Glutamatergic neuron (in vitro differentiated cells): ENCODE results near the gene CYP27A1. TPM values are rescaled to one million over a fixed set of nuclear protein-coding genes. Genes with fewer than 3 reads are reported as not detected.

Source experiments
- DNase-seq: peaks from one replicate; pipeline ENCODE4 v3.0.0; 2022
- H3K27ac Mint-ChIP-seq: one replicate; pipeline ENCODE4 v1.8.0; 2020; ENCODE audit warnings: mild to moderate bottlenecking, mixed read lengths, inconsistent platforms; ENCODE audit not compliant: unreplicated experiment
- H3K27me3 Mint-ChIP-seq: one replicate; pipeline ENCODE4 v1.8.0; 2020; ENCODE audit warnings: mild to moderate bottlenecking, moderate library complexity, mixed read lengths, inconsistent platforms; ENCODE audit not compliant: unreplicated experiment
- H3K36me3 Mint-ChIP-seq: one replicate; pipeline ENCODE4 v1.8.0; 2020; ENCODE audit warnings: mild to moderate bottlenecking, mixed read lengths, inconsistent platforms; ENCODE audit not compliant: unreplicated experiment
- H3K4me1 Mint-ChIP-seq: one replicate; pipeline ENCODE4 v1.8.0; 2020; ENCODE audit warnings: mild to moderate bottlenecking, low read depth, mixed read lengths, inconsistent platforms; ENCODE audit not compliant: unreplicated experiment
- H3K4me3 Mint-ChIP-seq: one replicate; pipeline ENCODE4 v1.8.0; 2020; ENCODE audit warnings: mild to moderate bottlenecking, mixed read lengths, inconsistent platforms; ENCODE audit not compliant: unreplicated experiment
- H3K9me3 Mint-ChIP-seq: one replicate; pipeline ENCODE4 v1.8.0; 2020; ENCODE audit warnings: mild to moderate bottlenecking, moderate library complexity, mixed read lengths, inconsistent platforms; ENCODE audit not compliant: unreplicated experiment
- CTCF ChIP-seq: fragments of 200-600 bp; sonication (generic); IDR thresholded peaks from one replicate; pipeline ENCODE4 v1.5.0; 2021; ENCODE audit not compliant: partially characterized antibody, unreplicated experiment
- total RNA-seq: library from RNA; stranded (reverse); fragmentation: NEBNext Ultra II Directional; extraction: Animal tissue kit (Norgen Biotek cat#: 25700); gene quantifications from one replicate; pipeline ENCODE4 v1.2.1, GENCODE V29; 2021; ENCODE audit not compliant: unreplicated experiment

CYP27A1 gene
- total RNA-seq, 1 donor from 2014 or later = 0.98 TPM

DNA sequence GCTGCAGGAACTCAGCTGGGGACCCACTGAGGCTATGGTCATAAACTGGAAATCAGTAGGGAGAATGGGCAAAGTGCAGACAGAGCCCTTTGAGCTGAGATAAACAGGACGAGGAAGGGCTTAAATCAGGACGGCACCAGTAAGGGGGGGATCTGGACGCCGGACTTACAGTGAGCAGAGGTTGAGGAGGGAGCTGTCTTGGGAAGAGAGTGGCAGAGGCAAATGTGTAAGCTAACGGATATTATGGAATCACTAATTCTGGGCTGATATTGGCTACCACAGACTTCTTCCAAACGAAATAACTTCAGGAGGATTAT, 539 bp downstream of the CYP27A1 start:
- Mint-ChIP-seq H3K36me3 (peaks cover 5% of the 10 kb centered on the region), H3K9me3 (peaks cover 4% of the 10 kb centered on the region), H3K4me3 (peak overlapping the region; percentile 61), H3K4me1 (peaks cover 2% of the 10 kb centered on the region), H3K27me3 (peaks cover 13% of the 10 kb centered on the region), H3K27ac (no peak overlapping the region)
- DNase-seq = no peak
- TF ChIP-seq CTCF = no peak

DNA sequence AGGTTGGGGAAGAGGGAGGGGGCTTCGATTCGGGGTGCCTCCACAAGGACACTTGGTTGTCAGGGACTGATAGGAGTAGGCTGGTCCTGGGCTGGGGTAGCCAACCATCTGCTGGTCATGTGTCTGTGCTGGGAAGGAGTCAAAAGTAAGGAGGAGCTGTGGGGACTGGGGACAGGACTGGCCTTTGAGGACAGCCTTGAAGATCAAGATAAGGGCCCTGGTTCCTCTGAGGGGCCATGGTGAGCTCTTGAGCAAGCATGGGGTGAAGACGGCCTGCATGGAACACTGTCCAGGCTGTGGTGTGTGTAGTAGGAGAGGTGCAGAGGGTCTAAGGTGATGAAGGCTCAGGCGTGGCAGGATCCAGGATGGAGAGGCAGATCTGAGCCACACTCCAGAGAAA, 1.7 kb downstream of the CYP27A1 start:
- Mint-ChIP-seq H3K27me3 (peaks cover 13% of the 10 kb centered on the region), H3K36me3 (peaks cover 4% of the 10 kb centered on the region), H3K9me3 (no peaks in the 10 kb centered on the region), H3K27ac (no peak overlapping the region), H3K4me1 (peaks cover 2% of the 10 kb centered on the region), H3K4me3 (no peak overlapping the region)
- TF ChIP-seq CTCF = no peak
- no peak for DNase-seq

DNA sequence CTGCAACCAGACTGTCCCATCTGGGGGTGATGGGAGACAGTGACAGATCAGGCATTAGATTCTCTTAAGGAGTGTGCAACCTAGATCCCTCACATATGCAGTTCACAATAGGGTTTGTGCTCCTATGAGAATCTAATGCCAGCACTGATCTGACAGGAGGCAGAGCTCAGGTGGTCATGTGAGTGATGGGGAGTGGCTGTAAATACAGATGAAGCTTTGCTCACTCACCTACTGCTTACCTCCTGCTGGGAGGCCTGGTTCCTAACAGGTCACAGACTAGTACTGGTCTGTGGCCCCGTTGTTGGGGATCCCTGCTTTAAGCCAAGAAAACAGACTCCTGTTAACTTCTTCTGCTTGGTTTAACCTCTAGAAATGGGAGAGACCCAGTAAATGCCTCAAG, 3.2 kb downstream of the CYP27A1 start:
- no peak overlapping the region for H3K27ac Mint-ChIP-seq
- peaks cover 4% of the 10 kb centered on the region for H3K36me3 Mint-ChIP-seq
- peaks cover 13% of the 10 kb centered on the region for H3K27me3 Mint-ChIP-seq
- no peak for DNase-seq
- TF ChIP-seq CTCF = no peak
- H3K4me1 Mint-ChIP-seq = peaks cover 2% of the 10 kb centered on the region
- no peaks in the 10 kb centered on the region for H3K9me3 Mint-ChIP-seq
- H3K4me3 Mint-ChIP-seq = no peak overlapping the region

DNA sequence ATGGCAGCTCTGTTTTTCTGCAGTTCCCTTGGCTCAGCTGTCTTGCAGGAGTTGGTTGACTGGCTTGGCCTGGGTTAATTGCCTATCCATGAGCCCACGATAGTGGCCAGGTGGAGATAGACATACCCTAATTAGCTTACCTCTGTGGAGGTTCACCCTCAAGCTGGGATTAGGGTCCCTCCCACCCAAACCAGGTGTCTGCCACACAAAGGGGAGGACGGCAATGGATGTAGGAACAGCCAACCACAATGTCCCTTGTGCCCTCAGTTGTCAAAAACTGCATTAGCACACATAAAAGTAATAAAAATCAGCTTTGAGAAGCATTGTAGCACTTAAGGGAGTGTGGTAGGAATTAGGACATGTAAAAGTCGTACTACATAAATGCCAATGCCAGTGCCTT, 4.2 kb downstream of the CYP27A1 start:
- Mint-ChIP-seq H3K4me3 (no peak overlapping the region), H3K36me3 (peaks cover 4% of the 10 kb centered on the region)

DNA sequence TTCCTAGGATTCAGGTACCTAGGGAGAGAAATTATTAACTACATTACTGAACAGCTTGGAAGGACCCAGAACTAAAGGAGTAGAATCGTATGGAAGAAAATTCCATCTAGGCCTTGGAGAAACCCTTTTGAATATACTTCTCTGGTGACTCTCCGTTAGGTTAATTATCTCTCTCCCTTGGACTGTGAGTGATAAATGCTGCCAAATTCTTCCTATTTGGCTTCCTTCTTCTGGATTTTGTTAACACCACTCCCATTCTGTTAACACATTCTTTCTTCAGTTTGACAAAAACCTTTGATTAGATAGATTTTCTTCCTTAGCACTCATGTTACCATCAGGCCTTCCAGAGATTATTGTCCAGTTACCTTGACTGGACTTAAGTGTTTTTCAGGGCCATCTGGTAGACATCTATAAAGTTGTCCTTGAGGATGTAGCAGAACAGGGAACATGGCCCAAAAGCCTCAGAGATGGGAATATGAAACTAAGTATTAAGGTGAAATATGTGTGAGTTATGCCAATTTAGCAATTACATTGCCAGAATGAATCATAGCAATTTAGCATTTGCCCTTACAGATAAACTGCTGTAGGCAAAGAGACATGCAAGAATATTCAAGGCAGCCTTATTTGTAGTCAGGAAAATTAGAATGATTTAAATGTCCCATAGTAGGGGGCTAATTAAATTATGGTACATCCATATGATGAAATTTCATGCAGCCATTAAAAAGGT, 6.7 kb downstream of the CYP27A1 start:
- H3K9me3 Mint-ChIP-seq = no peaks in the 10 kb centered on the region
- no peaks in the 10 kb centered on the region for H3K4me1 Mint-ChIP-seq
- no peak for TF ChIP-seq CTCF
- no peaks in the 10 kb centered on the region for H3K36me3 Mint-ChIP-seq
- H3K27me3 Mint-ChIP-seq = no peaks in the 10 kb centered on the region
- H3K27ac Mint-ChIP-seq = no peak overlapping the region
- DNase-seq = no peak
- no peak overlapping the region for H3K4me3 Mint-ChIP-seq

More for the DNA sequence above, 4.2 kb downstream of the CYP27A1 start:
- no peak for DNase-seq
- Mint-ChIP-seq H3K27me3 (peaks cover 7% of the 10 kb centered on the region), H3K9me3 (no peaks in the 10 kb centered on the region), H3K27ac (no peak overlapping the region), H3K4me1 (no peaks in the 10 kb centered on the region)
- TF ChIP-seq CTCF = no peak
